HEK293 (cell line): ENCODE results near the gene NHSL2.

Experiments
- CTCF ChIA-PET: fragments of 350-600 bp; formaldehyde crosslinking; extraction: SDS; loops from one replicate; lab custom pipeline; 2021; ENCODE audit warnings: antibody characterized with exemption; lab: Yijun Ruan, JAX
- POLR2A ChIA-PET: fragments of 300-600 bp; formaldehyde crosslinking; extraction: SDS; loops from one replicate; lab custom pipeline; 2020; ENCODE audit warnings: antibody characterized with exemption, inconsistent platforms; lab: Yijun Ruan, JAX
- H3K27ac ChIP-seq: fragments of 200-500 bp; sonication (Bioruptor generic); 2 replicates; pipeline ENCODE4 v1.5.1; 2014; ENCODE audit warnings: low read depth, low read length, control low read depth, inconsistent platforms; ENCODE audit errors: extremely low read depth
- H3K36me3 ChIP-seq, 2 experiments: fragments of 200-500 bp in 1 of 2; sonication (Bioruptor generic) in 1 of 2; 1 replicate in 1 of 2; 2 replicates in 1 of 2; pipeline ENCODE4 v1.5.1; 2014 to 2017; ENCODE audit warnings: inconsistent platforms in 2 of 2, low read length in 2 of 2; ENCODE audit not compliant: control insufficient read depth in 2 of 2, insufficient read depth in 1 of 2
- H3K4me1 ChIP-seq: fragments of 200-500 bp; sonication (Bioruptor generic); 2 replicates; pipeline ENCODE4 v1.5.1; 2014; ENCODE audit warnings: mild to moderate bottlenecking, low read length, inconsistent platforms; ENCODE audit not compliant: control insufficient read depth, insufficient read depth
- H3K4me3 ChIP-seq: 2 replicates; pipeline ENCODE4 v1.5.1; 2011; ENCODE audit warnings: low read depth, mild to moderate bottlenecking, control low read depth, low read length, moderate library complexity
- H3K9me3 ChIP-seq: fragments of 200-500 bp; sonication (Bioruptor generic); 2 replicates; pipeline ENCODE4 v1.5.1; 2014; ENCODE audit warnings: low read depth, low read length, inconsistent platforms; ENCODE audit not compliant: control insufficient read depth, insufficient read depth
- BCL11A ChIP-seq: fragments of 450-650 bp; formaldehyde crosslinking; IDR thresholded peaks from 2 replicates; pipeline ENCODE4 v1.5.1; 2016; ENCODE audit warnings: low read depth, missing biosample characterization, missing genetic modification characterization
- GFI1B ChIP-seq: fragments of 450-650 bp; formaldehyde crosslinking; IDR thresholded peaks from 2 replicates; pipeline ENCODE4 v1.5.1; 2016; ENCODE audit warnings: missing biosample characterization, missing genetic modification characterization
- KLF8 ChIP-seq: fragments of 450-650 bp; formaldehyde crosslinking; IDR thresholded peaks from 2 replicates; pipeline ENCODE4 v1.5.1; 2016; ENCODE audit warnings: missing biosample characterization, missing genetic modification characterization
- REPIN1 ChIP-seq: fragments of 450-650 bp; formaldehyde crosslinking; IDR thresholded peaks from 2 replicates; pipeline ENCODE4 v1.5.1; 2017; ENCODE audit warnings: missing biosample characterization, missing genetic modification characterization, low read depth
- SETDB1 ChIP-seq: IDR thresholded peaks from one replicate; pipeline ENCODE4 v1.6.1; 2017; ENCODE audit warnings: mild to moderate bottlenecking, low read length, moderate library complexity, mixed read lengths; ENCODE audit not compliant: insufficient read length
- SP7 ChIP-seq: fragments of 450-650 bp; formaldehyde crosslinking; IDR thresholded peaks from 2 replicates; pipeline ENCODE4 v1.5.1; 2016; ENCODE audit warnings: missing biosample characterization, missing genetic modification characterization
- WT1 ChIP-seq: fragments of 450-650 bp; formaldehyde crosslinking; IDR thresholded peaks from 2 replicates; pipeline ENCODE4 v1.5.1; 2016; ENCODE audit warnings: missing biosample characterization, missing genetic modification characterization
- ZBTB7A ChIP-seq: fragments of 450-650 bp; formaldehyde crosslinking; IDR thresholded peaks from 2 replicates; pipeline ENCODE4 v1.5.1; 2016; ENCODE audit warnings: low read depth, missing biosample characterization, missing genetic modification characterization
- ZBTB8A ChIP-seq: fragments of 450-650 bp; formaldehyde crosslinking; IDR thresholded peaks from 2 replicates; pipeline ENCODE4 v1.5.1; 2016; ENCODE audit warnings: missing biosample characterization, missing genetic modification characterization
- ZNF114 ChIP-seq: fragments of 450-650 bp; formaldehyde crosslinking; IDR thresholded peaks from 2 replicates; pipeline ENCODE4 v1.5.0; 2017; ENCODE audit warnings: missing biosample characterization, missing genetic modification characterization
- ZNF157 ChIP-seq: fragments of 450-650 bp; formaldehyde crosslinking; IDR thresholded peaks from 2 replicates; pipeline ENCODE4 v1.5.1; 2016; ENCODE audit warnings: missing biosample characterization, missing genetic modification characterization
- ZNF266 ChIP-seq: fragments of 450-650 bp; formaldehyde crosslinking; IDR thresholded peaks from 2 replicates; pipeline ENCODE4 v1.5.1; 2016; ENCODE audit warnings: missing biosample characterization, missing genetic modification characterization, low read depth
- ZNF292 ChIP-seq: fragments of 450-650 bp; formaldehyde crosslinking; IDR thresholded peaks from 2 replicates; pipeline ENCODE4 v1.5.1; 2016; ENCODE audit warnings: low read depth, missing biosample characterization, missing genetic modification characterization, borderline replicate concordance
- ZNF362 ChIP-seq: fragments of 450-650 bp; formaldehyde crosslinking; IDR thresholded peaks from 2 replicates; pipeline ENCODE4 v1.5.1; 2016; ENCODE audit warnings: missing biosample characterization, missing genetic modification characterization
- ZNF426 ChIP-seq: fragments of 450-650 bp; formaldehyde crosslinking; IDR thresholded peaks from 2 replicates; pipeline ENCODE4 v1.5.1; 2017; ENCODE audit warnings: missing biosample characterization, missing genetic modification characterization, mild to moderate bottlenecking, inconsistent platforms, moderate library complexity
- ZNF514 ChIP-seq: fragments of 450-650 bp; formaldehyde crosslinking; IDR thresholded peaks from 2 replicates; pipeline ENCODE4 v1.5.1; 2016; ENCODE audit warnings: missing biosample characterization, missing genetic modification characterization
- ZNF610 ChIP-seq: fragments of 450-650 bp; formaldehyde crosslinking; IDR thresholded peaks from 2 replicates; pipeline ENCODE4 v1.5.1; 2016; ENCODE audit warnings: missing biosample characterization, missing genetic modification characterization, borderline replicate concordance
- ZNF768 ChIP-seq: fragments of 450-650 bp; formaldehyde crosslinking; IDR thresholded peaks from 2 replicates; pipeline ENCODE4 v1.5.1; 2018; ENCODE audit warnings: missing biosample characterization, mild to moderate bottlenecking, missing genetic modification characterization
- ZNF830 ChIP-seq: fragments of 450-650 bp; IDR thresholded peaks from 2 replicates; pipeline ENCODE4 v1.5.0; 2018; ENCODE audit warnings: missing biosample characterization, missing genetic modification characterization, low read depth, mild to moderate bottlenecking, moderate library complexity
- TF ChIP-seq, protein P1 (sequence below): fragments of 450-650 bp; formaldehyde crosslinking; IDR thresholded peaks from 2 replicates; pipeline ENCODE4 v1.5.1; 2016; ENCODE audit warnings: missing biosample characterization, missing genetic modification characterization
- TF ChIP-seq, protein P2 (sequence below): fragments of 450-650 bp; formaldehyde crosslinking; IDR thresholded peaks from 2 replicates; pipeline ENCODE4 v1.5.1; 2016; ENCODE audit warnings: missing biosample characterization, missing genetic modification characterization

The NHSL2 gene

DNA sequence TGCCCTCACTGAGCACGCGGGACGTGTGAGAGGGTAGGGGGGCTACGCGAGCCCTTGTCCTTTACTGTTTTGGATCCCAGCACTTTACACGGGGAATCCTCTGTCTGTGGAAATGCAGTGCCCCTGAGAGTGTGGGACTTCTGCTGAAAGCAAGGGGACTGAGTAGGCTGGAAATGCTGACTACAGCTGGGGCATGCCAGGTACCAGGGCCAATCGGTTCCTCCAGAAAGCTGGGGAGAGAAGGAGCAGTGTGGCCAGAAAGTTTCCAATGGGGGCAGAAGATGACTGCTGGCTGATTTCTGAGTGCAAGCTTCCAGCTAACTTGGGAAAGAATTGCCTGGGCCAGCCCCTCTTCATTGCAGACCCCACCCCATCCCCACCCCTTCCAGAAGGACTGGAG, 1.5 kb downstream of the NHSL2 start:
- Histone ChIP-seq H3K9me3 (no peaks in the 10 kb centered on the region), H3K4me1 (no peaks in the 10 kb centered on the region), H3K27ac (no peak overlapping the region), H3K4me3 (no peak overlapping the region), H3K36me3 (no peaks in the 10 kb centered on the region)
- TF ChIP-seq ZNF514 (tag by site-specific recombination), result no peak
- TF ChIP-seq WT1 (tag by site-specific recombination), result no peak
- no peak for TF ChIP-seq BCL11A (tag by site-specific recombination)
- TF ChIP-seq ZNF768 (tag by site-specific recombination), result no peak
- ChIA-PET POLR2A (interaction anchor here (1.0 to 1.7 kb wide), 2 partner anchors 220 to 365 kb away, joined by 3 to 4 read pairs; partner anchors contain the start of gene RPS4X), CTCF (interaction anchor here (2.4 kb wide), 1 partner anchor 107 kb away, joined by 16 read pairs; no protein-coding TSS in a partner anchor)

DNA sequence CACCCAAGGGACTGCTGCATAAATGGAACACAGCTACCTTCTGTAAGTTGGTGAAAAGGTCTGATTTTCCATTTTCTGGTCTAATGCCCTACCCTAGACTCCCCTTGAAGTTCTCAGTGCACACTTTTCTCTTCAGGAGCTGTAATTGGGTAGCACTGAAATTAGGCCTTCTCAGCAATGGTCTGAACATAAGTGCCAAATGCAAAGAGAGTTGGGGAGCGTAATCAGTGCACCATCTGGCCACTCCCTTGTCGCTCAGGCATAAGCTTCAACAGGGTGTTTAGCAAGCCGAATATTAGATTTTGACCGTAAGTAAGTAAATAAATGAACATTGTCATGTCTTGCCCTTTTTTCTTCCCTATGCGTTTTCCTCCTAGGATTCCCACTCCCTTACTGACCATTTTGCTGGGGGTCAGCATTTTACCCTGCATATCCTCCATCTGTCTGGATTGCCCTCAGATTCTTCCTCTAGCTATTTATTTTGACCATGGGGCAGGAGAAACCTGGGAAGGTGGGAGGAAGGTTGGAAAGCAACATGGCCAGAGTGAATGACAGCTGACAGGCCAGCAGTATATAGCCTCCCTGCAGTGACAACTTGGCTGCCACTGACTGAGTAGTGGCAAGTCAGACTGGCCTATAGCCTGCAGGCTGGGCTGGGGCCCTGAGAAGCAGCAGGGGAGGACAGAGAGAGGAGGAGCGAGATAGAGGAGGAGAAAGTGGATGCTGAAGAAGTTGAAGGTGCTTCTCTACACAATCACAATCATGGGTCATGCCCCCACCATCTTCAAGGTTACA, 2.7 kb downstream of the NHSL2 start:
- H3K4me3 ChIP-seq, result no peak overlapping the region
- TF ChIP-seq KLF8 (tag by site-specific recombination) (no peak), SETDB1 (no peak), ZNF362 (no peak), ZNF266 (no peak), ZNF292 (tag by site-specific recombination) (no peak), ZNF426 (tag by site-specific recombination) (no peak), ZNF514 (tag by site-specific recombination) (no peak), GFI1B (tag by site-specific recombination) (no peak), ZNF114 (tag by site-specific recombination) (no peak), ZBTB8A (no peak), ZNF830 (no peak), ZNF157 (tag by site-specific recombination) (no peak), ZNF610 (tag by site-specific recombination) (no peak), SP7 (tag by site-specific recombination) (no peak), REPIN1 (tag by site-specific recombination) (no peak), ZBTB7A (tag by site-specific recombination) (no peak)
- TF ChIP-seq, protein P1, sequence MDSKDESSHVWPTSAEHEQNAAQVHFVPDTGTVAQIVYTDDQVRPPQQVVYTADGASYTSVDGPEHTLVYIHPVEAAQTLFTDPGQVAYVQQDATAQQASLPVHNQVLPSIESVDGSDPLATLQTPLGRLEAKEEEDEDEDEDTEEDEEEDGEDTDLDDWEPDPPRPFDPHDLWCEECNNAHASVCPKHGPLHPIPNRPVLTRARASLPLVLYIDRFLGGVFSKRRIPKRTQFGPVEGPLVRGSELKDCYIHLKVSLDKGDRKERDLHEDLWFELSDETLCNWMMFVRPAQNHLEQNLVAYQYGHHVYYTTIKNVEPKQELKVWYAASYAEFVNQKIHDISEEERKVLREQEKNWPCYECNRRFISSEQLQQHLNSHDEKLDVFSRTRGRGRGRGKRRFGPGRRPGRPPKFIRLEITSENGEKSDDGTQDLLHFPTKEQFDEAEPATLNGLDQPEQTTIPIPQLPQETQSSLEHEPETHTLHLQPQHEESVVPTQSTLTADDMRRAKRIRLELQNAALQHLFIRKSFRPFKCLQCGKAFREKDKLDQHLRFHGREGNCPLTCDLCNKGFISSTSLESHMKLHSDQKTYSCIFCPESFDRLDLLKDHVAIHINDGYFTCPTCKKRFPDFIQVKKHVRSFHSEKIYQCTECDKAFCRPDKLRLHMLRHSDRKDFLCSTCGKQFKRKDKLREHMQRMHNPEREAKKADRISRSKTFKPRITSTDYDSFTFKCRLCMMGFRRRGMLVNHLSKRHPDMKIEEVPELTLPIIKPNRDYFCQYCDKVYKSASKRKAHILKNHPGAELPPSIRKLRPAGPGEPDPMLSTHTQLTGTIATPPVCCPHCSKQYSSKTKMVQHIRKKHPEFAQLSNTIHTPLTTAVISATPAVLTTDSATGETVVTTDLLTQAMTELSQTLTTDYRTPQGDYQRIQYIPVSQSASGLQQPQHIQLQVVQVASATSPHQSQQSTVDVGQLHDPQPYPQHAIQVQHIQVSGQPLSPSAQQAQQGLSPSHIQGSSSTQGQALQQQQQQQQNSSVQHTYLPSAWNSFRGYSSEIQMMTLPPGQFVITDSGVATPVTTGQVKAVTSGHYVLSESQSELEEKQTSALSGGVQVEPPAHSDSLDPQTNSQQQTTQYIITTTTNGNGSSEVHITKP (tag by site-specific recombination), result no peak
- TF ChIP-seq, protein P2, sequence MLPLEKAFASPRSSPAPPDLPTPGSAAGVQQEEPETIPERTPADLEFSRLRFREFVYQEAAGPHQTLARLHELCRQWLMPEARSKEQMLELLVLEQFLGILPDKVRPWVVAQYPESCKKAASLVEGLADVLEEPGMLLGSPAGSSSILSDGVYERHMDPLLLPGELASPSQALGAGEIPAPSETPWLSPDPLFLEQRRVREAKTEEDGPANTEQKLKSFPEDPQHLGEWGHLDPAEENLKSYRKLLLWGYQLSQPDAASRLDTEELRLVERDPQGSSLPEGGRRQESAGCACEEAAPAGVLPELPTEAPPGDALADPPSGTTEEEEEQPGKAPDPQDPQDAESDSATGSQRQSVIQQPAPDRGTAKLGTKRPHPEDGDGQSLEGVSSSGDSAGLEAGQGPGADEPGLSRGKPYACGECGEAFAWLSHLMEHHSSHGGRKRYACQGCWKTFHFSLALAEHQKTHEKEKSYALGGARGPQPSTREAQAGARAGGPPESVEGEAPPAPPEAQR, result no peak
- no peak overlapping the region for H3K27ac ChIP-seq
- POLR2A ChIA-PET, result interaction anchor here (1.7 kb wide), 1 partner anchor 364 kb away, joined by 4 read pairs; the partner anchor contains the start of gene RPS4X
- H3K4me1 ChIP-seq, result no peaks in the 10 kb centered on the region
- H3K36me3 ChIP-seq, result no peaks in the 10 kb centered on the region
- CTCF ChIA-PET, result interaction anchor here (0.6 to 1.0 kb wide), 4 partner anchors 107 to 242 kb away, joined by 3 read pairs; no protein-coding TSS in a partner anchor
- H3K9me3 ChIP-seq, result no peaks in the 10 kb centered on the region
